ENCODE data around the gene SLC5A7. TPM values are rescaled to one million over a fixed set of nuclear protein-coding genes. Genes with fewer than 3 reads are reported as not detected.

The SLC5A7 gene
- under 1 TPM in 1 of 2 donors, not detected in 1; 0.36 TPM for total RNA-seq
- long read RNA-seq: 0 reads

GRCh38 chr2:107986278-107987217 lies at the start of gene SLC5A7:
TSS of gene SLC5A7 (plus strand) at chr2:107986524. CDS start at chr2:107988156, 1,632 bp downstream.
- intact Hi-C loops (cut with DNase I, micrococcal nuclease): no loop called here
- ATAC-seq: no peak
- no peak for DNase-seq

GRCh38 chr2:107961395-107961794 lies 24.9 kb upstream of the SLC5A7 start:
- intact Hi-C loops (cut with DNase I, micrococcal nuclease): no loop called here
- no peak for DNase-seq
- no peak for ATAC-seq

- ATAC-seq (no peak), DNase-seq (no peak)
- intact Hi-C loops (cut with DNase I, micrococcal nuclease): no loop called here
These were observed 22.1 kb upstream of the SLC5A7 start for GRCh38 chr2:107964185-107964584.

DNA sequence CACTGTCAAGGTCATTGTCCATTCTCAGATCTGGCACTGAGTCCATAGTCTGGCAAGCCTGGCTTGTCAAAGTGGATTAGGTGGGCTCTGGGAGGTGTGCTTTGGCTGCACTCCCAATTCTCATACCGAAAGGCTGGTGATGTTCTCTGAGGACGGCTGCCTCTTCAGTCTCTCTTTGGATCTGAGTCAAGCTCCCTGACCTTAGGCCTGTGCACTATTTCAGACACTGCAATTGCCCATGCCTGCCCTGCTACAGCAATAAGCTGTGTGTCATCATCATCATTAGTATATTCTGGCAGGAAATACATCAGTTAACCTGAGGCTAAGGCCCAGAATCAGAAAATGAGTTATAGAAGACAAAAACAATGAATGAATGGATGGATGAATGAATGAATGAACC lies 1.6 kb upstream of the SLC5A7 start:
- DNase-seq (no peak), ATAC-seq (no peak)
- intact Hi-C loops (cut with DNase I, micrococcal nuclease): no loop called here

DNA sequence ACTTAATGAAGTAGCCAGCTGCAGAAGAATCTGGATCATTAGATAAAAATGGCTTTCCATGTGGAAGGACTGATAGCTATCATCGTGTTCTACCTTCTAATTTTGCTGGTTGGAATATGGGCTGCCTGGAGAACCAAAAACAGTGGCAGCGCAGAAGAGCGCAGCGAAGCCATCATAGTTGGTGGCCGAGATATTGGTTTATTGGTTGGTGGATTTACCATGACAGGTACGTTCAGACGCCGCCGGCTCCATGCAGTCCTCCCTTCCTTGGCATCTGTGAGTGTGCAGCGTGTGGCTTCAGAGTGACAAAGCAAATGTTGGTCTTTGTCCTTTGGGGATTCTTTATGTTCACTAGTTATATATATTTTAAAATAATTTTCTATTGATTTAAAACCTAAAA lies 1.8 kb downstream of the SLC5A7 start:
- intact Hi-C loops (cut with DNase I, micrococcal nuclease): no loop called here
- ATAC-seq (no peak), DNase-seq (no peak)

DNA sequence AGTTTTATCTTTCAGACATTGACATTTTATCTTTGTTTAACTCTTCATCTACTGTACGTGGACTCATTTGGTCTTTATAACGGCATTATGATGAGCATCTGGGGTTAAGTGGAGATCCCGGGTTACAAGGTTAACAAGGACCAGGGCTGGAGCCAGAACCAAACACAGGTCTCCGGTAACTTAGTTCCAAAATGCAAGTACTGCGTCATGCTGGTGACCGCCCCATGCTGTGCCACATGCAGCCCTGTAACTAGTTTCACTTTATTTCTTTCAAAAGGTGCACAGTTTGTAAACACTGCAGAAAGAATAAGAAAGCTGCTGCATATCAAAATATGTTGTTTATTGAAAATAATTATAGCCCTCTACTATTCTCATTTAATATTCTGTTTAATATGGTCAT lies 3.1 kb downstream of the SLC5A7 start:
- ATAC-seq (no peak), DNase-seq (no peak)
- intact Hi-C loops (cut with DNase I, micrococcal nuclease): no loop called here

- intact Hi-C loops (cut with DNase I, micrococcal nuclease): no loop called here
- DNase-seq (no peak), ATAC-seq (no peak)
These were observed 4.4 kb downstream of the SLC5A7 start for GRCh38 chr2:107990718-107991117.

GRCh38 chr2:107992069-107992468 lies 5.7 kb downstream of the SLC5A7 start:
- intact Hi-C loops (cut with DNase I, micrococcal nuclease): no loop called here
- ATAC-seq: no peak
- DNase-seq: no peak

GRCh38 chr2:107999158-107999557 lies 12.8 kb downstream of the SLC5A7 start:
- DNase-seq (no peak), ATAC-seq (no peak)
- intact Hi-C loops (cut with DNase I, micrococcal nuclease): no loop called here

DNA sequence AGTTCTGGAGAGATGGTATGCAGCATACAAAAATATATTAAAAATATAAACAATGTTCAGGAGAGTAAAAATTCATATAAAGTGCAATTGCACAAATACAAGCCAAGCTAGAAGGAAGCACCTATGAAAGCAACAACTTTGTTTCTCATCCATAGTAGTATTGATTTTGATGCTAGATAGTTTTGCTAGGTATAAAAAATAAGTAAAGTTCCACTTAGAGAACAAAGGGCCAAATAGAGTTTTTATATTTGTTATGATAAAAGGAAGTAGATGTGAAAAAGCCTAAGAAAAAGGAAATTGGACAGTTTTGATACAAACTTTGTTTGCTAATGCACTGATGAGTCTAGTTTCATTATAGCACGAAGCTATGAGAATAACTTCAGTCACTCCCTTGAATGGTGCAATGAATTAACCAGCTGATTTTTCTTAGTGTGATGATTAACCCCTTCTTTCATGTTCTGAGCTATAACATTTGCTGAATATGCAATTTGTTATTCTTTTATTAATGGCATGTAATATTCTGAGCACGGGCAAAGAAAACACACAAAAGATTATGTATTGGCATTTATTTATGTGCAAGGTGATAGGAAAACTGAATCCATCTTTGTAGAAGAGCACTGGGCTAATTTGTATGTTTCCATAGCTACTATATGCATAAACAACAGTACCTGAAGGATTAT lies 24.7 kb downstream of the SLC5A7 start:
- DNase-seq: no peak
- ATAC-seq: no peak
- intact Hi-C loops (cut with DNase I, micrococcal nuclease): no loop called here

DNA sequence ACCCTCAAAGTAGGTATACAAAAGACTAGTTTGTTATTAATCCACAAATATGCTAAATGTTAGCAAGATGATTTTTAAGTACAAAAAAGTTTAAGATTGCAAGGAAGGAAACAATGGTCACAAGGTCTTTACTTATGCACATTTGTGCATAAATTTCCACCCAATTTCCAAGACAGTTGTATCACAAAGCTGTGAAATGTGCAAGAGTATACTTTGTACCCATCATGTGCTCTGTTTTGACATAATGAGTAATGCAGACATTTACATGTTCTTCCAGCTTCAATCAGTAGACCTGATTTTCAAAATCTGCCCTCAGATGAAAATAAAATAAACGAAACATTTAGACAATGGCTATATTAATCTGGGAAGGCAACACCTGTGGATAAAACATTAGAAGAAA lies 27.0 kb downstream of the SLC5A7 start:
- DNase-seq (no peak), ATAC-seq (no peak)
- intact Hi-C loops (cut with DNase I, micrococcal nuclease): no loop called here

- intact Hi-C loops (cut with DNase I, micrococcal nuclease): no loop called here
- no peak for ATAC-seq
- no peak for DNase-seq
These were observed 36.3 kb downstream of the SLC5A7 start for GRCh38 chr2:108022628-108023027.

GRCh38 chr2:108023776-108024175 lies 37.5 kb downstream of the SLC5A7 start:
- intact Hi-C loops (cut with DNase I, micrococcal nuclease): no loop called here
- DNase-seq: no peak

GRCh38 chr2:108026092-108026794 lies 39.9 kb downstream of the SLC5A7 start:
- DNase-seq (no peak), ATAC-seq (no peak)
- intact Hi-C loops (cut with DNase I, micrococcal nuclease): no loop called here

More at GRCh38 chr2:108023776-108024175, 37.5 kb downstream of the SLC5A7 start:
- no peak for ATAC-seq

DNA sequence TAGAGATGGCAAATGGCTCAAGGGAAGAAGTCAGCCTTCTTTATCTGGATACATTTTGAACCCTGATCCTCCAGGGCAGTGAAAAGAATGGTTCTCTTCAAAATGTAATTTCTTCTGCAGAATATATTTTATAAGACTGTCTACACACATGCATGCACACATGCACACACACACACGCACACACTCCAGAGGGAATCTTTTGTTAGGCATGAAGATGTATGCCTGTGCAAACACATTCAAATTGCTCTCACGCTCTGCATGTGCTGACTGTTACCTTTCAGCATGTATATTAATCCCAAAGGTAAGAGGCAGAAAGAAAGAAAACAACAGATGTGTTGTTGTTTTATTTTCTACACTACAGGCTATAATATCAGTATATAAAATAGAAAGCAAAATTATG lies 43.2 kb downstream of the SLC5A7 start:
- ATAC-seq (no peak), DNase-seq (no peak)
- intact Hi-C loops (cut with DNase I, micrococcal nuclease): no loop called here

GRCh38 chr2:108029912-108030311 lies 43.6 kb downstream of the SLC5A7 start:
- no peak for DNase-seq
- intact Hi-C loops (cut with DNase I, micrococcal nuclease): no loop called here
- no peak for ATAC-seq

- DNase-seq: no peak
- intact Hi-C loops (cut with DNase I, micrococcal nuclease): no loop called here
- no peak for ATAC-seq
These were observed 45.2 kb downstream of the SLC5A7 start for GRCh38 chr2:108031471-108031941.

DNA sequence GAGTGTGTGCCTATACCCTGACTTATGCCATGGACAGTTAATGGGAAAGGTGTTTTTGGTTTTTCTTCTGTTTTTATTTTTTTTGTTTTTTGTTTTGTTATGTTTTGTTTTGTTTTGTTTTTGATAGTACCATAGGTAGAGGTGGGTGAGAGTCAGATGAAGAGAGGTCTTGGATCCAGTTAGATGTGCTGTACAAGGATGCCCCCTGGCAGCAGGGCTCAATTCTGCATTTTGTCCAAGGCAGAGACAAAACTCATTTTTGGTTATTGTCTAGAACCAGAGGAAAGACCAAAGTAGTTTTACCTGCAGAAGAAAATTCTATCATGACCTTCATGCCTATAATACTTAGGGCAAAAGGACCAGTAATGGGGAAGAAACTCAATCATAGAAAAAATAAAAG lies 48.5 kb downstream of the SLC5A7 start:
- intact Hi-C loops (cut with DNase I, micrococcal nuclease): no loop called here
- DNase-seq: no peak
- no peak for ATAC-seq

DNA sequence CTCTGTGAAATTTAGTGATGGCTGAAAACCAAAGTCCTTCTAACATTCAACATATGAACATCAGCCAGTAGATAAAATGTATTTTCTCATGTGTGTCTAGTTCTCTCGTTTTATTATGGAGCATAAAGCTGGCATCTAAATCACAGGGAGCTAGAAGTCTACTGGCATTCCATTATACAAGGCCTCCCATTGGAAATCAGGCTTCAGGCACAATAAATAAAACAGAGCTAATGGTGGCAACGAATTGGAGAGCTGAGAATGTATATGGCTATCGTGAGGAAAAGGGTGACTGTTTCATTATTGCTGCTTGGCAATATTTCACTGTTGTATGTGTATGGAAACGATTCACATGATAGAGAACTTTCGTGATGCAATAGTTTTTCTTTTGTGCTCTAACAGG lies 62.4 kb downstream of the SLC5A7 start:
- ATAC-seq: no peak
- no peak for DNase-seq
- intact Hi-C loops (cut with DNase I, micrococcal nuclease): no loop called here
